Sigmoid colon (tissue), 4 donors: ENCODE measurements around the gene RFC3.

Source experiments
- CTCF ChIP-seq, 4 experiments: fragments of 450-650 bp in 3 of 4; fragments of 200-600 bp in 1 of 4; IDR thresholded peaks; one replicate each; pipeline ENCODE4 v1.5.1; 2016 to 2019; ENCODE audit warnings: antibody characterized with exemption in 4 of 4, mild to moderate bottlenecking in 3 of 4, moderate library complexity in 2 of 4
- EP300 ChIP-seq, 4 donors: sonication (generic); formaldehyde crosslinking; IDR thresholded peaks; one replicate each; pipeline ENCODE4 v1.6.1; 2017; ENCODE audit warnings: antibody characterized with exemption in 4 of 4
- POLR2AphosphoS5 ChIP-seq, 4 donors: sonication (generic); formaldehyde crosslinking; IDR thresholded peaks; one replicate each; pipeline ENCODE4 v1.6.1; 2017; ENCODE audit warnings: antibody characterized with exemption in 4 of 4

GRCh38 chr13:33832872-33833271 is 14.9 kb downstream of the RFC3 start:
- TF ChIP-seq CTCF (IDR thresholded peaks at IDR 0.05) (no peak), EP300 (IDR thresholded peaks at IDR 0.05) (no peak), POLR2AphosphoS5 (IDR thresholded peaks at IDR 0.05) (no peak)
